NCI-H1436 (cell line): ENCODE data around the gene HLA-DRA.

Source experiments
- DNase-seq: peaks from one replicate; lab custom pipeline; 2025; lab: John Stamatoyannopoulos, UW

The HLA-DRA gene

GRCh38 chr6:32439602-32440214, at the start of gene HLA-DRA:
Gene HLA-DRA (plus strand): TSS chr6:32439887. CDS start chr6:32439951, 64 bp downstream.
- peak; percentile 23 for DNase-seq

GRCh38 chr6:32391505-32391904, 48.2 kb upstream of the HLA-DRA start:
- DNase-seq, result no peak

GRCh38 chr6:32393665-32394420, 45.8 kb upstream of the HLA-DRA start:
- no peak for DNase-seq

- no peak for DNase-seq
Observed at GRCh38 chr6:32396028-32396427, 43.7 kb upstream of the HLA-DRA start.

- DNase-seq, result no peak
Observed at GRCh38 chr6:32397252-32397920, 42.3 kb upstream of the HLA-DRA start.

- no peak for DNase-seq
Observed at GRCh38 chr6:32401284-32401963, 38.3 kb upstream of the HLA-DRA start.

GRCh38 chr6:32402812-32403211, 36.9 kb upstream of the HLA-DRA start:
- DNase-seq, result no peak

GRCh38 chr6:32405656-32406055, 34.0 kb upstream of the HLA-DRA start:
- DNase-seq, result no peak

GRCh38 chr6:32406197-32406596, 33.5 kb upstream of the HLA-DRA start:
- no peak for DNase-seq

GRCh38 chr6:32406857-32407256, 32.8 kb upstream of the HLA-DRA start, which contains the start of gene BTNL2:
Gene BTNL2 (minus strand): TSS chr6:32407181. CDS start chr6:32407123, 58 bp downstream.
- DNase-seq, result no peak

- DNase-seq, result no peak
Observed at GRCh38 chr6:32410906-32411305, 28.8 kb upstream of the HLA-DRA start.

GRCh38 chr6:32411566-32412327, 27.9 kb upstream of the HLA-DRA start:
- DNase-seq, result no peak

- peak; percentile 32 for DNase-seq
Observed at GRCh38 chr6:32413427-32414047, 26.1 kb upstream of the HLA-DRA start.

- no peak for DNase-seq
Observed at GRCh38 chr6:32415521-32416019, 24.1 kb upstream of the HLA-DRA start.

GRCh38 chr6:32416036-32416435, 23.7 kb upstream of the HLA-DRA start:
- no peak for DNase-seq

GRCh38 chr6:32424589-32425300, 14.9 kb upstream of the HLA-DRA start:
- DNase-seq, result no peak

GRCh38 chr6:32426338-32426737, 13.3 kb upstream of the HLA-DRA start:
- no peak for DNase-seq

- DNase-seq, result no peak
Observed at GRCh38 chr6:32427218-32427617, 12.5 kb upstream of the HLA-DRA start.

- DNase-seq, result no peak
Observed at GRCh38 chr6:32427934-32428474, 11.7 kb upstream of the HLA-DRA start.

GRCh38 chr6:32430179-32430578, 9.5 kb upstream of the HLA-DRA start:
- DNase-seq, result no peak
